Right ventricle myocardium superior (tissue), 1 donor: ENCODE results near the gene USP28. TPM values are rescaled to one million over a fixed set of nuclear protein-coding genes. Genes with fewer than 3 reads are reported as not detected.
"Not testable (repeated sequence)": the region's sequence is repeated elsewhere in the genome, so short reads cannot be mapped to it uniquely, and the experiment has no call there.

Experiments
- ATAC-seq: fragments of 200-7000 bp; cut with Tn5 transposase; one replicate; pipeline ENCODE4 v1.9.1; 2020; ENCODE audit warnings: mild to moderate bottlenecking; ENCODE audit not compliant: poor library complexity
- DNase-seq: peaks from one replicate; pipeline ENCODE4 v3.0.0-alpha.2; 2020
- intact Hi-C: fragments of 100-400 bp; cut with DNase I; formaldehyde crosslinking; loops from one replicate; pipeline ENCODE4 v1.11.2; 2022
- total RNA-seq: library from RNA; stranded (reverse); fragmentation: NEBNext Ultra II Directional; extraction: Animal tissue kit (Norgen Biotek cat#: 25700); gene quantifications from one replicate; pipeline ENCODE4 v1.2.1, GENCODE V29; 2021
- donor health status: DM: no; HTN: yes; CAD: no; lungs with severe emphysema.

USP28 gene
- total RNA-seq, 1 donor from 2014 or later, result 136 TPM

- no peak for DNase-seq
- intact Hi-C loops, result no loop called here
- no peak for ATAC-seq
Observed at GRCh38 chr11:113884361-113884836, 9.0 kb upstream of the USP28 start.

- no peak for DNase-seq
- ATAC-seq, result no peak
- intact Hi-C loops, result no loop called here
Observed at GRCh38 chr11:113881856-113882255, 6.5 kb upstream of the USP28 start.

- intact Hi-C loops, result no loop called here
- no peak for ATAC-seq
- no peak for DNase-seq
Observed at GRCh38 chr11:113880971-113881370, 5.6 kb upstream of the USP28 start.

- DNase-seq, ATAC-seq: not testable (repeated sequence)
- intact Hi-C loops, result loop anchor here (10.0 kb wide), 1 partner anchor 75 kb away; no protein-coding TSS in a partner anchor
Observed at GRCh38 chr11:113879446-113879845, 4.1 kb upstream of the USP28 start.

GRCh38 chr11:113877670-113878055 is 2.3 kb upstream of the USP28 start:
- ATAC-seq, result no peak
- intact Hi-C loops, result loop anchor here (10.0 kb wide), 1 partner anchor 73 kb away; no protein-coding TSS in a partner anchor
- no peak for DNase-seq

GRCh38 chr11:113876798-113877669 is 1.7 kb upstream of the USP28 start:
- intact Hi-C loops, result loop anchor here (10.0 kb wide), 1 partner anchor 72 kb away; no protein-coding TSS in a partner anchor
- DNase-seq (no peak), ATAC-seq (no peak)

- ATAC-seq (no peak), DNase-seq (no peak)
- intact Hi-C loops, result loop anchor here (10.0 kb wide), 1 partner anchor 71 kb away; no protein-coding TSS in a partner anchor
Observed at GRCh38 chr11:113876074-113876797, 864 bp upstream of the USP28 start.

- no peak for DNase-seq
- no peak for ATAC-seq
- intact Hi-C loops, result loop anchor here (10.0 kb wide), 1 partner anchor 70 kb away; no protein-coding TSS in a partner anchor
Observed at GRCh38 chr11:113874581-113875233, 665 bp downstream of the USP28 start.

GRCh38 chr11:113874096-113874495 is 1.3 kb downstream of the USP28 start:
- DNase-seq (no peak), ATAC-seq (no peak)
- intact Hi-C loops, result loop anchor here (10.0 kb wide), 1 partner anchor 69 kb away; no protein-coding TSS in a partner anchor

GRCh38 chr11:113873236-113873626 is 2.1 kb downstream of the USP28 start:
- intact Hi-C loops, result loop anchor here (10.0 kb wide), 1 partner anchor 68 kb away; no protein-coding TSS in a partner anchor
- no peak for DNase-seq
- peak; percentile 72 for ATAC-seq

GRCh38 chr11:113871336-113871735 is 4.0 kb downstream of the USP28 start:
- intact Hi-C loops, result loop anchor here (10.0 kb wide), 1 partner anchor 67 kb away; no protein-coding TSS in a partner anchor
- no peak for DNase-seq
- ATAC-seq, result no peak

GRCh38 chr11:113867843-113868503 is 7.4 kb downstream of the USP28 start:
- no peak for ATAC-seq
- intact Hi-C loops, result no loop called here

GRCh38 chr11:113865873-113866272 is 9.5 kb downstream of the USP28 start:
- DNase-seq (no peak), ATAC-seq (no peak)
- intact Hi-C loops, result no loop called here

More at GRCh38 chr11:113867843-113868503, 7.4 kb downstream of the USP28 start:
- DNase-seq, result no peak

- ATAC-seq (no peak), DNase-seq (no peak)
- intact Hi-C loops, result no loop called here
Observed at GRCh38 chr11:113864410-113864809, 11.0 kb downstream of the USP28 start.

- DNase-seq, result no peak
- no peak for ATAC-seq
- intact Hi-C loops, result no loop called here
Observed at GRCh38 chr11:113862435-113862834, 12.9 kb downstream of the USP28 start.

GRCh38 chr11:113859665-113860064 is 15.7 kb downstream of the USP28 start:
- no peak for DNase-seq
- intact Hi-C loops, result no loop called here

GRCh38 chr11:113856966-113857759 is 18.2 kb downstream of the USP28 start:
- DNase-seq (no peak), ATAC-seq (peak; percentile 54)
- intact Hi-C loops, result no loop called here

More at GRCh38 chr11:113859665-113860064, 15.7 kb downstream of the USP28 start:
- ATAC-seq, result no peak
